ENCODE results near the gene PRKAG2.

GRCh38 chr7:151849008-151849878 is 27.7 kb downstream of the PRKAG2 start:
- TF ChIP-seq CTCF (conservative IDR thresholded peaks at IDR 0.05 in 1 of 2, IDR thresholded peaks at IDR 0.05 in 1 of 2; ENCODE audit: extremely low read depth in 1 of 2, insufficient read depth in 1 of 2, low read depth in 1 of 2, low read length in 2 of 2) (no peak), EZH2 (IDR thresholded peaks at IDR 0.05; ENCODE audit: borderline replicate concordance, low read length) (no peak)

Measured in mammary epithelial cell (primary cell).